Liver (tissue), 9 donors: ENCODE data around the gene DNAI2. TPM values are rescaled to one million over a fixed set of nuclear protein-coding genes. Genes with fewer than 3 reads are reported as not detected.

Experiments
- DNase-seq: peaks from one replicate; pipeline ENCODE4 v3.0.0-alpha.2; 2017; ENCODE audit warnings: low spot score
- H3K27ac ChIP-seq, 2 donors: one replicate each; pipeline ENCODE4 v1.7.0; 2013; ENCODE audit warnings: inconsistent platforms in 2 of 2, low read length in 2 of 2, control low read depth in 1 of 2, low read depth in 1 of 2, mild to moderate bottlenecking in 1 of 2
- H3K27me3 ChIP-seq, 4 donors: one replicate each; pipeline versions ENCODE4 v1.6.1 to v1.7.0; 2013; ENCODE audit warnings: low read length in 3 of 4, inconsistent platforms in 1 of 4, mild to moderate bottlenecking in 1 of 4, moderate library complexity in 1 of 4; ENCODE audit not compliant: control insufficient read depth in 4 of 4, insufficient read depth in 4 of 4
- H3K36me3 ChIP-seq, 4 donors: one replicate each; pipeline versions ENCODE4 v1.6.1 to v1.7.0; 2013; ENCODE audit warnings: low read length in 3 of 4, mild to moderate bottlenecking in 3 of 4, low read depth in 1 of 4, moderate library complexity in 1 of 4; ENCODE audit not compliant: control insufficient read depth in 4 of 4, insufficient read depth in 3 of 4
- H3K4me1 ChIP-seq, 4 donors: one replicate each; pipeline versions ENCODE4 v1.6.1 to v1.7.0; 2013; ENCODE audit warnings: low read length in 3 of 4, mild to moderate bottlenecking in 3 of 4, moderate library complexity in 1 of 4; ENCODE audit not compliant: control insufficient read depth in 4 of 4, insufficient read depth in 4 of 4
- H3K4me3 ChIP-seq, 3 donors: one replicate each; pipeline versions ENCODE4 v1.6.1 to v1.7.0; 2013; ENCODE audit warnings: low read length in 3 of 3, control low read depth in 1 of 3, low read depth in 1 of 3, mild to moderate bottlenecking in 1 of 3
- H3K9ac ChIP-seq, 2 donors: one replicate each; pipeline ENCODE4 v1.7.0; 2013; ENCODE audit warnings: low read length in 2 of 2, mild to moderate bottlenecking in 2 of 2, moderate library complexity in 2 of 2, control low read depth in 1 of 2, low read depth in 1 of 2
- H3K9me3 ChIP-seq, 4 donors: one replicate each; pipeline versions ENCODE4 v1.6.1 to v1.7.0; 2013; ENCODE audit warnings: low read length in 3 of 4; ENCODE audit not compliant: control insufficient read depth in 4 of 4
- ATF3 ChIP-seq: IDR thresholded peaks from 2 replicates; pipeline ENCODE4 v1.6.1; 2016; ENCODE audit warnings: antibody characterized with exemption
- EGR1 ChIP-seq, 2 donors: IDR thresholded peaks; 2 replicates each; pipeline ENCODE4 v1.6.1; 2016 to 2018; ENCODE audit warnings: antibody characterized with exemption in 2 of 2, low read depth in 2 of 2
- FOXA2 ChIP-seq: IDR thresholded peaks from 2 replicates; pipeline ENCODE4 v1.6.1; 2016; ENCODE audit warnings: antibody characterized with exemption
- GABPA ChIP-seq, 2 donors: IDR thresholded peaks in 1 of 2; conservative IDR thresholded peaks in 1 of 2; 2 replicates each; pipeline ENCODE4 v1.6.1; 2016; ENCODE audit warnings: antibody characterized with exemption in 2 of 2, mild to moderate bottlenecking in 1 of 2, moderate library complexity in 1 of 2
- HNF4A ChIP-seq, 2 donors: conservative IDR thresholded peaks; 2 replicates each; pipeline ENCODE4 v1.6.1; 2016; ENCODE audit warnings: antibody characterized with exemption in 2 of 2, mild to moderate bottlenecking in 2 of 2
- JUND ChIP-seq, 2 donors: IDR thresholded peaks; 2 replicates each; pipeline ENCODE4 v1.6.1; 2016; ENCODE audit warnings: antibody characterized with exemption in 2 of 2
- MAX ChIP-seq: IDR thresholded peaks from 2 replicates; pipeline ENCODE4 v1.6.1; 2016; ENCODE audit warnings: antibody characterized with exemption
- NR2F2 ChIP-seq: IDR thresholded peaks from 2 replicates; pipeline ENCODE4 v1.6.1; 2016; ENCODE audit warnings: antibody characterized with exemption
- RAD21 ChIP-seq, 2 donors: IDR thresholded peaks; 2 replicates each; pipeline ENCODE4 v1.6.1; 2016; ENCODE audit warnings: antibody characterized with exemption in 2 of 2, mild to moderate bottlenecking in 2 of 2
- REST ChIP-seq: IDR thresholded peaks from 2 replicates; pipeline ENCODE4 v1.6.1; 2016; ENCODE audit warnings: antibody characterized with exemption, mild to moderate bottlenecking
- RXRA ChIP-seq, 2 donors: IDR thresholded peaks; 2 replicates each; pipeline ENCODE4 v1.6.1; 2017 to 2018; ENCODE audit warnings: antibody characterized with exemption in 2 of 2, mild to moderate bottlenecking in 1 of 2
- SP1 ChIP-seq: IDR thresholded peaks from 2 replicates; pipeline ENCODE4 v1.6.1; 2018; ENCODE audit warnings: antibody characterized with exemption, mild to moderate bottlenecking
- TAF1 ChIP-seq: conservative IDR thresholded peaks from 2 replicates; pipeline ENCODE4 v1.6.1; 2016; ENCODE audit warnings: antibody characterized with exemption, mild to moderate bottlenecking
- WGBS: extraction: QIAGEN DNeasy Blood & Tissue Kit; methylation state at CpG from one replicate; pipeline ENCODE4 v1.1.7; 2013; 5-methylcytosine and 5-hydroxymethylcytosine counted together
- polyA plus RNA-seq, 2 donors: library from polyadenylated mRNA; stranded (reverse) in 1 of 2; unstranded in 1 of 2; fragments of 200-250 nt in 1 of 2; fragments of >200 nt in 1 of 2; fragmentation: Nextera tagmentation in 1 of 2; extraction: Ambion mirVana in 1 of 2; gene quantifications; one replicate each; pipeline versions ENCODE4 v1.2.1 to v1.2.3, GENCODE V29; 2013 to 2015
- total RNA-seq, 2 donors: library from RNA; depleted of rRNA; stranded (reverse); fragments of >200 nt; gene quantifications; one replicate each; pipeline ENCODE4 v1.2.3, GENCODE V29; 2014
- donor health status: healthy.
- donor health status: healthy.
- donor health status: healthy.
- donor health status: healthy.
- donor health status: healthy.

The DNAI2 gene
- total and polyA plus RNA-seq, 4 donors: not detected

GRCh38 chr17:74267579-74267978, 6.5 kb upstream of the DNAI2 start:
- H3K36me3 ChIP-seq: no peaks in the 10 kb centered on the region
- H3K9me3 ChIP-seq: no peaks in the 10 kb centered on the region
- no peak for DNase-seq
- no peaks in the 10 kb centered on the region for H3K27me3 ChIP-seq
- 85% methylated on average over 7 of the region's 7 CpGs for WGBS
- TF ChIP-seq JUND (IDR thresholded peaks at IDR 0.05): no peak
- H3K4me3 ChIP-seq: no peak overlapping the region
- no peaks in the 10 kb centered on the region for H3K4me1 ChIP-seq
- H3K9ac ChIP-seq: no peak overlapping the region
- H3K27ac ChIP-seq: no peak overlapping the region

GRCh38 chr17:74267987-74268499, 6.0 kb upstream of the DNAI2 start:
- Histone ChIP-seq H3K4me1 (no peaks in the 10 kb centered on the region), H3K9me3 (no peaks in the 10 kb centered on the region), H3K4me3 (no peak overlapping the region), H3K36me3 (no peaks in the 10 kb centered on the region), H3K27me3 (no peaks in the 10 kb centered on the region), H3K27ac (no peak overlapping the region), H3K9ac (no peak overlapping the region)
- WGBS: 67% methylated on average over 17 of the region's 17 CpGs
- TF ChIP-seq FOXA2 (no peak), HNF4A (conservative IDR thresholded peaks at IDR 0.05) (no peak), EGR1 (IDR thresholded peaks at IDR 0.05; ENCODE audit: low read depth in 2 of 2) (no peak), NR2F2 (no peak), REST (no peak), RXRA (IDR thresholded peaks at IDR 0.05) (no peak)
- no peak for DNase-seq

- Histone ChIP-seq H3K27ac (no peak overlapping the region), H3K9ac (no peak overlapping the region), H3K4me1 (no peaks in the 10 kb centered on the region), H3K4me3 (no peak overlapping the region), H3K36me3 (no peaks in the 10 kb centered on the region), H3K9me3 (no peaks in the 10 kb centered on the region), H3K27me3 (no peaks in the 10 kb centered on the region)
- 70% methylated on average over 8 of the region's 8 CpGs for WGBS
- TF ChIP-seq SP1 (no peak), NR2F2 (no peak), ATF3 (no peak), HNF4A (conservative IDR thresholded peaks at IDR 0.05) (no peak), JUND (IDR thresholded peaks at IDR 0.05) (no peak), MAX (no peak), TAF1 (no peak), RAD21 (IDR thresholded peaks at IDR 0.05) (no peak), GABPA (IDR thresholded peaks at IDR 0.05 in 1 of 2, conservative IDR thresholded peaks at IDR 0.05 in 1 of 2) (no peak), EGR1 (IDR thresholded peaks at IDR 0.05; ENCODE audit: low read depth in 2 of 2) (no peak)
- no peak for DNase-seq
These were observed 5.5 kb upstream of the DNAI2 start for GRCh38 chr17:74268558-74268957.
